Neural progenitor cell (in vitro differentiated cells): ENCODE results near the gene SPOUT1.

Experiments used
- CTCF ChIP-seq: fragments of 200-600 bp; sonication (generic); IDR thresholded peaks from 2 replicates; pipeline ENCODE4 v1.5.1; 2017; ENCODE audit warnings: antibody characterized with exemption, mild to moderate bottlenecking
- EZH2 ChIP-seq: fragments of 200-600 bp; sonication (generic); IDR thresholded peaks from 2 replicates; pipeline ENCODE4 v1.6.1; 2017; ENCODE audit warnings: antibody characterized with exemption, mild to moderate bottlenecking, moderate library complexity
- EZH2phosphoT487 ChIP-seq: fragments of 200-600 bp; sonication (generic); IDR thresholded peaks from 2 replicates; pipeline ENCODE4 v1.6.1; 2017; ENCODE audit warnings: antibody characterized with exemption

DNA sequence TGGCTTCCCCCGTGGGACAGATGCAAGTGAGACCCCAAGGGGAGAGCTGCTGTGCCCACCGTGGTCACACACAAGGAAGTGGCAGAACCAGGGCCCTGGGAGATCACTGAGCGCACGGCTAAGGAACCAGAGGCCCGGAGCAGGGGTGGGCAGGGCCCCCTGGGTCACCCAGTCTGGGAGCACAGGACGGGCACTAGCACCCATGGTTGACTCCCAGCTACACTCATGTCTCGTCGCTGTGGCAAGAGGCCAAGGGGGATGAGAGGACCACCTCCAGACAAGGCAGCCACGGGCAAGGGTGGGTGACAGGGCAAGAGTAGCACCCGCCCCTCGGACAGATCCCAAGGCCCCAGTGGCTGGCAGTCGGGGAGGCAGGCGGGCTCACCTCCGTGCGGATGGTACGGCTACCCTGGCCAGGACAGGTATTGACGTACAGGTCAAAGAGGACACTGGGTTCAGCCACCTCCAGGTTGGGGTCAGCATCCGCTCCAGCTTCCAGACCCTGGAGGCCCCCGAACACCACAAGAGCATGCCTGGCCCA lies 6.2 kb downstream of the SPOUT1 start:
- TF ChIP-seq EZH2phosphoT487 (no peak), CTCF (no peak), EZH2 (no peak)
